Naive thymus-derived CD4-positive, alpha-beta T cell (primary cell): ENCODE data around the gene MAS1. TPM values are rescaled to one million over a fixed set of nuclear protein-coding genes. Genes with fewer than 3 reads are reported as not detected.
A peak's percentile ranks its signal among the peaks of the same experiment; 100 is the strongest.
"Not testable (repeated sequence)": the region's sequence is repeated elsewhere in the genome, so short reads cannot be mapped to it uniquely, and the experiment has no call there.

Experiments
- ATAC-seq: fragments of 150-1000 bp; cut with Tn5 transposase; 2 replicates; pipeline ENCODE4 v1.10.0; 2021; ENCODE audit warnings: mild to moderate bottlenecking, moderate library complexity
- CTCF ChIA-PET: fragments of 350-600 bp; sonication (Branson Sonifier 250); formaldehyde crosslinking; loops from one replicate; lab custom pipeline; 2021; ENCODE audit warnings: antibody characterized with exemption; lab: Charles Lee
- POLR2A ChIA-PET: fragments of 350-600 bp; sonication (Branson Sonifier 250); formaldehyde crosslinking; loops from one replicate; lab custom pipeline; 2021; ENCODE audit warnings: antibody characterized with exemption, inconsistent platforms; lab: Charles Lee
- DNase-seq, 9 donors: peaks; one replicate each; pipeline versions ENCODE4 v3.0.0 to v3.0.0-alpha.2; 2020 to 2022; ENCODE audit warnings: mixed read lengths in 1 of 9
- H3K27ac ChIP-seq: one replicate; pipeline ENCODE4 v1.7.0; 2013; ENCODE audit warnings: mild to moderate bottlenecking, low read depth, low read length, moderate library complexity
- H3K27me3 ChIP-seq, 2 donors: one replicate each; pipeline ENCODE4 v1.7.0; 2013; ENCODE audit warnings: low read length in 2 of 2, mild to moderate bottlenecking in 2 of 2, moderate library complexity in 2 of 2; ENCODE audit not compliant: control insufficient read depth in 2 of 2, insufficient read depth in 2 of 2
- H3K36me3 ChIP-seq, 3 experiments: 1 replicate in 2 of 3; 2 replicates in 1 of 3; pipeline ENCODE4 v1.7.0; 2013; ENCODE audit warnings: low read length in 3 of 3, mild to moderate bottlenecking in 3 of 3, moderate library complexity in 1 of 3; ENCODE audit not compliant: insufficient read depth in 3 of 3, control insufficient read depth in 2 of 3
- H3K4me1 ChIP-seq, 2 donors: one replicate each; pipeline ENCODE4 v1.7.0; 2013; ENCODE audit warnings: low read length in 2 of 2, mild to moderate bottlenecking in 2 of 2, moderate library complexity in 1 of 2; ENCODE audit not compliant: control insufficient read depth in 2 of 2, insufficient read depth in 2 of 2
- H3K4me3 ChIP-seq: 2 replicates; pipeline ENCODE4 v1.7.0; 2013; ENCODE audit warnings: mild to moderate bottlenecking, low read length
- H3K9me3 ChIP-seq, 3 experiments: 1 replicate in 2 of 3; 2 replicates in 1 of 3; pipeline ENCODE4 v1.7.0; 2013; ENCODE audit warnings: low read length in 3 of 3; ENCODE audit not compliant: control insufficient read depth in 2 of 3
- H3K27ac Mint-ChIP-seq, 9 donors: one replicate each; pipeline ENCODE4 v1.8.0; 2020 to 2022; ENCODE audit warnings: mixed read lengths in 9 of 9, mild to moderate bottlenecking in 8 of 9, moderate library complexity in 5 of 9, inconsistent platforms in 2 of 9
- H3K27me3 Mint-ChIP-seq, 5 donors: one replicate each; pipeline ENCODE4 v1.8.0; 2021 to 2022; ENCODE audit warnings: mixed read lengths in 5 of 5, mild to moderate bottlenecking in 1 of 5
- H3K36me3 Mint-ChIP-seq, 5 donors: one replicate each; pipeline ENCODE4 v1.8.0; 2020 to 2022; ENCODE audit warnings: mixed read lengths in 5 of 5, mild to moderate bottlenecking in 3 of 5, inconsistent platforms in 1 of 5
- H3K4me1 Mint-ChIP-seq, 7 donors: one replicate each; pipeline ENCODE4 v1.8.0; 2020 to 2022; ENCODE audit warnings: mixed read lengths in 7 of 7, mild to moderate bottlenecking in 3 of 7, inconsistent platforms in 1 of 7
- H3K4me3 Mint-ChIP-seq, 10 donors: one replicate each; pipeline ENCODE4 v1.8.0; 2020 to 2022; ENCODE audit warnings: mild to moderate bottlenecking in 10 of 10, mixed read lengths in 10 of 10, moderate library complexity in 6 of 10, inconsistent platforms in 2 of 10
- H3K9me3 Mint-ChIP-seq, 11 donors: one replicate each; pipeline ENCODE4 v1.8.0; 2020 to 2022; ENCODE audit warnings: mixed read lengths in 11 of 11, mild to moderate bottlenecking in 4 of 11, inconsistent platforms in 1 of 11, moderate library complexity in 1 of 11
- intact Hi-C, 2 donors: fragments of 100-400 bp; cut with micrococcal nuclease; formaldehyde crosslinking; loops; one replicate each; pipeline ENCODE4 v1.15.1; 2023
- polyA plus RNA-seq, 2 donors: library from polyadenylated mRNA; unstranded; fragments of 300-500 nt; fragmentation: Illumina TruSeq; gene quantifications; one replicate each; pipeline ENCODE4 v1.2.3, GENCODE V29; 2021
- total RNA-seq, 6 experiments: library from RNA in 5 of 6; stranded (reverse) in 5 of 6; gene quantifications; 1 replicate in 5 of 6; 2 replicates in 1 of 6; pipeline ENCODE4 v1.2.3 and lab custom pipeline; 2021 to 2026

Gene MAS1
- total and polyA plus RNA-seq, 7 experiments from 2014 or later = not detected

DNA sequence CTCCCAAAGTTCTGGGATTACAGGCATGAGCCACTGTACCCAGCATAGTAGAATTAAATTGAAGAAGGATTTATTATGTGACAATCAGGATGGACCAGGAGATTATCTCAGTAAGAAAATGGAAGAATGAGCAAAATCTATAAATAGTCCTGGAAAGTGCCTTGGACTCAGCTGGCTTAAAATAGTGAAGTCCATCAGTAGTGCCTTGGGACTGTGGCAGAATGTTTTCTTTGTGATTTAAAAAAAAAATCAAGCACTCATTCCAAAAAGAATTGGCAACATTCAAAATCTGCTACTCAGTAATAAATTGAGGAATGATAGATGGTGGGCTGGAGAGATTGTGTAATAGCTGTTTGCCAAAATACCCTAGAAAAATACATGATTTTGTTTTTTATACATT, 37.0 kb upstream of the MAS1 start:
- H3K36me3 Mint-ChIP-seq = peaks cover 0 to 8% (median 5%) of the 10 kb centered on the region in 5 donors
- H3K27me3 Mint-ChIP-seq = peaks cover 0 to 40% (median 0%) of the 10 kb centered on the region in 5 donors
- Histone ChIP-seq H3K9me3 (no peaks in the 10 kb centered on the region), H3K27me3 (no peaks in the 10 kb centered on the region), H3K4me1 (no peaks in the 10 kb centered on the region), H3K4me3 (no peak overlapping the region), H3K27ac (no peak overlapping the region), H3K36me3 (no peaks in the 10 kb centered on the region)
- no peak overlapping the region for H3K27ac Mint-ChIP-seq
- intact Hi-C loops = loop anchor here (1.0 to 10.0 kb wide), 4 partner anchors 64 to 162 kb away; partner anchors contain the start of genes TCP1 (in 2 of the 2) and IGF2R (in 1 of the 2)
- H3K4me3 Mint-ChIP-seq = no peak overlapping the region
- ChIA-PET POLR2A (interaction anchor here (0.6 kb wide), 1 partner anchor 19 kb away, joined by 3 read pairs; no protein-coding TSS in a partner anchor), CTCF (interaction anchor here (1.6 to 1.9 kb wide), 2 partner anchors 32 to 134 kb away, joined by 7 read pairs; no protein-coding TSS in a partner anchor)
- peaks cover 0 to 6% (median 0%) of the 10 kb centered on the region in 7 donors for H3K4me1 Mint-ChIP-seq
- DNase-seq = no peak
- no peak for ATAC-seq
- peaks cover 2 to 16% (median 14%) of the 10 kb centered on the region in 11 donors for H3K9me3 Mint-ChIP-seq

DNA sequence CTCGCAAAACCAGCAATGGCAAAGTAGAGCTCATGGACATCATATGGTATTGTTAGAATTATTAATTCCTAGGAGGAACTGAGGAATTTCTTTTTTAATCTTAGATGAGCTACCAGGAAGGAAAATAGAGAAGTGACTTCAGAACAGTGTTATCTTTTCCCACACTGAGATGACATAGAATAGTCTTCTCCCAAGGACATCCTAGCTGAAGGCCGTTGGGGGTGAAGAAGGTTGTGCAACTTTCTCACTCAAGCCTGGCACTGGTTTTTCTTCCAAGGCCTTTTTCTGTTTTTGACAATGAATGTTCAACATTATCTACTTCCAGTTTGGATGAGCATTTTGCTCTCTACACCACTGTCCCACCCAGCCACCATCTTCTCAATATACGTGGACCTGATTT, 35.8 kb upstream of the MAS1 start:
- Histone ChIP-seq H3K27ac (no peak overlapping the region), H3K36me3 (no peaks in the 10 kb centered on the region), H3K27me3 (no peaks in the 10 kb centered on the region), H3K4me3 (no peak overlapping the region), H3K9me3 (no peaks in the 10 kb centered on the region), H3K4me1 (no peaks in the 10 kb centered on the region)
- peaks cover 0 to 16% (median 13%) of the 10 kb centered on the region in 11 donors for H3K9me3 Mint-ChIP-seq
- no peak for ATAC-seq
- no peak overlapping the region for H3K27ac Mint-ChIP-seq
- intact Hi-C loops = loop anchor here in 1 of 2 donors (10.0 kb wide), 1 partner anchor 110 kb away; the partner anchor contains the start of gene IGF2R
- H3K36me3 Mint-ChIP-seq = peaks cover 0 to 8% (median 6%) of the 10 kb centered on the region in 5 donors
- H3K4me3 Mint-ChIP-seq = no peak overlapping the region
- ChIA-PET CTCF (interaction anchor here (0.9 to 1.1 kb wide), 3 partner anchors 160 to 184 kb away, joined by 3 to 5 read pairs (median 3); no protein-coding TSS in a partner anchor), POLR2A (interaction anchor here (0.9 kb wide), 1 partner anchor 65 kb away, joined by 3 read pairs; the partner anchor contains the start of gene MRPL18)
- no peak for DNase-seq
- peaks cover 0 to 43% (median 0%) of the 10 kb centered on the region in 5 donors for H3K27me3 Mint-ChIP-seq
- peaks cover 0 to 6% (median 0%) of the 10 kb centered on the region in 7 donors for H3K4me1 Mint-ChIP-seq

DNA sequence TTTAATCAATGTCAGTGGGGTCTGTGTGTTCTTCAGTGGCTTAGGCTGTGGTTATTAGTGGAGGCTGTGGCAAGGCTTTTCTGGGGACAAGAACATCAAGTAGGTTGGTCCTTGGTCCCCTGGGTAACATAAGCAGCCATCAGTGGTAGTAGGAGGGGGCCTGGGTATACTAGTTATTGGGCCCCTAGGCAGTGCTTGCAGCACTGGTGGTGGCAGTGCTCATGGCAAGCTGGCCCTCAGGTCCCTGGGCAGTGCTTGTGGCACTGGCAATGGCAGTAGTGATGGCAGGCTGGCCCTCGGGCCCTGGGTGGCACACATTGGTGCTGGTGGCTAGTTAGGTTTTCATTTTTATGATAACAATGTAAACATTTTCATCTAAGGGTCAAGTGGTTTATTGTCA, 32.5 kb upstream of the MAS1 start:
- H3K27me3 ChIP-seq = peaks cover 0 to 7% of the 10 kb centered on the region in 2 donors
- ChIA-PET POLR2A (no interaction called here), CTCF (no interaction called here)
- no peak for ATAC-seq
- intact Hi-C loops = loop anchor here in 1 of 2 donors (10.0 kb wide), 1 partner anchor 107 kb away; the partner anchor contains the start of gene IGF2R
- peaks cover 0 to 20% of the 10 kb centered on the region in 2 donors for H3K4me1 ChIP-seq
- Mint-ChIP-seq H3K4me3 (no peak overlapping the region), H3K4me1 (peaks cover 11 to 26% (median 23%) of the 10 kb centered on the region in 7 donors), H3K9me3 (peaks cover 0 to 16% (median 12%) of the 10 kb centered on the region in 11 donors), H3K36me3 (peaks cover 0 to 8% (median 5%) of the 10 kb centered on the region in 5 donors), H3K27me3 (peaks cover 0 to 39% (median 0%) of the 10 kb centered on the region in 5 donors), H3K27ac (no peak overlapping the region)
- no peaks in the 10 kb centered on the region for H3K36me3 ChIP-seq
- H3K4me3 ChIP-seq = no peak overlapping the region
- H3K9me3 ChIP-seq = no peaks in the 10 kb centered on the region
- no peak for DNase-seq
- no peak overlapping the region for H3K27ac ChIP-seq

DNA sequence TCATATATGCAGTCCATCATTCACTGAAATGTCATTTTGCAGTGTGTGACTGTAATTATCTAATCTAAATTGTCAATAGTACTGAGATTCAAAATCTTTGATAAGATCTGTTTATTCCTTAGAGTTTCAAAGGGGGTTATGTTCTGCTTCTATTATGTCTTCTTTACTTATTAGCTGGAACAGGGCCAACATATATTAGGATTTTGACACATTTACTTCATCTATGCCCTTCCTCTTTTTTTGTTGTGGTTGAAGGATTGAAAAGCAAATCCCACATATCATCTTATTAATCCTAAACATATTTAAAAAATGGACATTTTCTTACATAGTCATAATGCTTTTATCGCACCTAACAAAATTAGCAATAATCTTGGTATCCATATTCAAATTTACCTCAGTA, 30.3 kb upstream of the MAS1 start:
- peaks cover 0 to 7% of the 10 kb centered on the region in 2 donors for H3K27me3 ChIP-seq
- ChIA-PET CTCF (no interaction called here), POLR2A (no interaction called here)
- DNase-seq (no peak), ATAC-seq (no peak)
- no peak overlapping the region for H3K27ac ChIP-seq
- peaks cover 0 to 8% (median 5%) of the 10 kb centered on the region in 5 donors for H3K36me3 Mint-ChIP-seq
- no peak overlapping the region for H3K4me3 ChIP-seq
- intact Hi-C loops = loop anchor here (5.0 to 10.0 kb wide), 2 partner anchors 184 to 672 kb away; no protein-coding TSS in a partner anchor
- H3K9me3 ChIP-seq = no peaks in the 10 kb centered on the region
- H3K4me3 Mint-ChIP-seq = no peak overlapping the region
- peaks cover 0 to 16% (median 14%) of the 10 kb centered on the region in 11 donors for H3K9me3 Mint-ChIP-seq
- no peaks in the 10 kb centered on the region for H3K36me3 ChIP-seq
- H3K4me1 ChIP-seq = peaks cover 0 to 20% of the 10 kb centered on the region in 2 donors
- peaks cover 12 to 29% (median 25%) of the 10 kb centered on the region in 7 donors for H3K4me1 Mint-ChIP-seq
- no peak overlapping the region for H3K27ac Mint-ChIP-seq
- H3K27me3 Mint-ChIP-seq = peaks cover 0 to 28% (median 0%) of the 10 kb centered on the region in 5 donors

DNA sequence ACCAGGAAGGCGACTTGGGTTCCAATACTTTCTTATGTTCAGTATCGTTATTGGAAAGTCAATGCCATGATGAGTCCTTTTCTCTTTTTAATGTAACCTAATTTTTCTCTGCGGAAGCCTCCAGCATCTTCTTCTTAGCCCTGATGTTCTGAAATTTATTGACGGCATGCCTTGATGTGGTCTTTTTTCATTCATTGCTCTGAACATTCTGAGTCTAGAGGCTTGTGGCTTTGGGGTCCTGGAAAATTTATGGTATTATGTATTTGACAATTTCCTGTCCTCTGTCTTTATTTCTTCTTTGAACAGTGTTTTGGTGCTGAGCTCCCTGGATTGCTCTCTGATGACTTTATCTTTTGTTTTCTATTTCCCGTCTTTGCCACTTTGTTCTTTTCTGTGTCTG, 28.7 kb upstream of the MAS1 start:
- Histone ChIP-seq H3K9me3 (no peaks in the 10 kb centered on the region), H3K27me3 (peaks cover 0 to 7% of the 10 kb centered on the region in 2 donors), H3K4me1 (peaks cover 0 to 20% of the 10 kb centered on the region in 2 donors), H3K27ac (peak overlapping the region; percentile 4), H3K4me3 (no peak overlapping the region), H3K36me3 (no peaks in the 10 kb centered on the region)
- POLR2A ChIA-PET = interaction anchor here (0.7 kb wide), 1 partner anchor 134 kb away, joined by 3 read pairs; no protein-coding TSS in a partner anchor
- peak; percentile 77 for ATAC-seq
- H3K27ac Mint-ChIP-seq = peak overlapping the region in 8 of 9 donors; percentile 11 to 83 (median 65)
- DNase-seq = peak in 7 of 9 donors; percentile 46 to 77 (median 69)
- CTCF ChIA-PET = interaction anchor here (0.7 to 0.8 kb wide), 2 partner anchors 125 to 178 kb away, joined by 3 to 4 read pairs; no protein-coding TSS in a partner anchor
- H3K4me3 Mint-ChIP-seq = peak overlapping the region; percentile 1 to 75 (median 50)
- peaks cover 0 to 8% (median 5%) of the 10 kb centered on the region in 5 donors for H3K36me3 Mint-ChIP-seq
- H3K9me3 Mint-ChIP-seq = peaks cover 0 to 14% (median 10%) of the 10 kb centered on the region in 11 donors
- H3K27me3 Mint-ChIP-seq = peaks cover 0 to 17% (median 0%) of the 10 kb centered on the region in 5 donors
- H3K4me1 Mint-ChIP-seq = peaks cover 14 to 29% (median 25%) of the 10 kb centered on the region in 7 donors
- intact Hi-C loops = loop anchor here (2.0 to 10.0 kb wide), 3 partner anchors 183 to 1509 kb away; no protein-coding TSS in a partner anchor

DNA sequence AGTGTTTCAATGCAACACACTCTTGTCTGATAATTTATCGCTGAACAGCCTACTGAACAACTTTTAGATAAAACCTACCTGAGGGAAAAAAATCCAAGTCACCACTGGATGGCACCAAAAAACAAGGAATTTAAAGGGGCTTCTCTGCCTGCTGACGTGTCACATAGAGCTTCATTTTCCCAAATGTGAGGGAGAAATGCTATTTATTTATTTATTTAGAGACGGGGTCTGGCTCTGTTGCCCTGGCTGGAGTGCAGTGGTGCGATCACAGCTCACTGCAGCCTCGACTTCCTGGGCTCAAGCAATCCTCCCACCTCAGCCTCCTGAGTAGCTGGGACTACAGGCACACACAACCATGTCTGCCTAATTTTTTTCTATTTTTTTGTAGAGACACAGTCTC, 27.4 kb upstream of the MAS1 start:
- H3K4me1 ChIP-seq = peaks cover 0 to 20% of the 10 kb centered on the region in 2 donors
- ChIA-PET CTCF (interaction anchor here (0.7 to 1.4 kb wide), 5 partner anchors 210 to 671 kb away, joined by 3 to 7 read pairs (median 3); no protein-coding TSS in a partner anchor), POLR2A (interaction anchor here (0.6 kb wide), 1 partner anchor 153 kb away, joined by 3 read pairs; no protein-coding TSS in a partner anchor)
- peak overlapping the region in 8 of 9 donors; percentile 34 to 83 (median 61) for H3K27ac Mint-ChIP-seq
- not testable (repeated sequence) for H3K9me3 ChIP-seq, H3K36me3 Mint-ChIP-seq, H3K9me3 Mint-ChIP-seq, ATAC-seq, H3K27ac ChIP-seq, H3K27me3 ChIP-seq, H3K4me3 ChIP-seq, H3K36me3 ChIP-seq, H3K27me3 Mint-ChIP-seq
- peak overlapping the region in 6 of 10 donors; percentile 18 to 72 (median 48) for H3K4me3 Mint-ChIP-seq
- intact Hi-C loops = loop anchor here (1.0 to 10.0 kb wide), 7 partner anchors 78 to 1507 kb away; no protein-coding TSS in a partner anchor
- peaks cover 14 to 29% (median 25%) of the 10 kb centered on the region in 7 donors for H3K4me1 Mint-ChIP-seq
- peak in 6 of 9 donors; percentile 16 to 50 (median 34) for DNase-seq
